K562 (cell line): ENCODE results near the gene STIM1.

Experiments used
- GATA2 ChIP-seq: sonication (generic); formaldehyde crosslinking; IDR thresholded peaks from 2 replicates; pipeline ENCODE4 v1.4.0; 2020; ENCODE audit warnings: mild to moderate bottlenecking, missing genetic modification reagents
- JUND ChIP-seq, 2 experiments: IDR thresholded peaks; 2 replicates in 1 of 2; 3 replicates in 1 of 2; pipeline ENCODE4 v1.6.1; 2011; ENCODE audit warnings: borderline replicate concordance in 2 of 2, low read depth in 2 of 2, low read length in 2 of 2, improper control_type of control experiment in 1 of 2, missing biosample characterization in 1 of 2, missing genetic modification characterization in 1 of 2, missing genetic modification reagents in 1 of 2
- NRF1 ChIP-seq, 2 experiments: fragments of 450-650 bp; IDR thresholded peaks in 1 of 2; conservative IDR thresholded peaks in 1 of 2; 2 replicates each; pipeline ENCODE4 v1.6.1; 2014; ENCODE audit warnings: mild to moderate bottlenecking in 2 of 2
- YY1 ChIP-seq, 3 experiments: IDR thresholded peaks; 2 replicates each; pipeline ENCODE4 v1.6.1; 2011; ENCODE audit warnings: low read length in 2 of 3, mild to moderate bottlenecking in 2 of 3, moderate library complexity in 2 of 3, borderline replicate concordance in 1 of 3, control low read depth in 1 of 3, low read depth in 1 of 3; ENCODE audit not compliant: insufficient read depth in 3 of 3, insufficient replicate concordance in 2 of 3, control insufficient read depth in 1 of 3, insufficient read length in 1 of 3; ENCODE audit errors: extremely low read depth in 1 of 3
- TF ChIP-seq, protein P1 (sequence below), 3 experiments: IDR thresholded peaks in 2 of 3; conservative IDR thresholded peaks in 1 of 3; 2 replicates each; pipeline ENCODE4 v1.5.1; 2011 to 2012; ENCODE audit warnings: low read length in 3 of 3, mild to moderate bottlenecking in 3 of 3, control low read depth in 2 of 3, improper control_type of control experiment in 1 of 3, inconsistent platforms in 1 of 3, low read depth in 1 of 3, mixed read lengths in 1 of 3, moderate library complexity in 1 of 3; ENCODE audit not compliant: insufficient read depth in 2 of 3

DNA sequence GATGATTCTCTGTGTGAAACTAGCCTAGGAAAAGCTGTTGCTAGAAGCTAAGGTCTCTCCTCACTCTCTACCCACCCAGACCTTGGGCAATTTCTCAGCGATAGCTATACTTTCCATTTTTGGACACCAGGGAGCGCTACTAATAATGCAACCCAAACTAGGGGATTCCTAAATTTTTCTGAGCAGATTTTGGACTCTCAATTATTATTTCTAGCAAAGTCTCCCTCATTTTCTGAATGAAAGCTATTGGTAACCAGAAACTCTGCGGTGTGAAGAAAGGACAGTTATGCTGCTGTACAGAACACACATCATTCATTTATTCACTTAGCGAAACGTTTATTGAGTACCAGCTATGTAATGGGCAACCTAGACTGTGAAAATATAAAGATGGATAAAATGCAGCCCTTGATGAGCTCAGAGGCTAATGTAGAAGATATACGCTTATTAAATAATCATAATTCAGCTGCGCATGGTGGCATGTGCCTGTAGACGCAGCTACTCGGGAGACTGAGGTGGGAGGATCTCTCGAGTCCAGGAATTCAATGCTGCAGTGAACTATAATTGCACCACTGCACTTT lies 6.1 kb upstream of the STIM1 start:
- TF ChIP-seq JUND (IDR thresholded peaks at IDR 0.05; ENCODE audit: borderline replicate concordance, low read depth, low read length): no peak
- TF ChIP-seq JUND (tag; IDR thresholded peaks at IDR 0.05; ENCODE audit: borderline replicate concordance, low read depth, low read length): no peak
- no peak for TF ChIP-seq YY1 (IDR thresholded peaks at IDR 0.05; ENCODE audit: borderline replicate concordance in 1 of 3, control insufficient read depth in 1 of 3, extremely low read depth in 1 of 3, insufficient read depth in 3 of 3, insufficient read length in 1 of 3, insufficient replicate concordance in 2 of 3, low read depth in 1 of 3, low read length in 2 of 3)
- no peak for TF ChIP-seq NRF1 (conservative IDR thresholded peaks at IDR 0.05 in 1 of 2, IDR thresholded peaks at IDR 0.05 in 1 of 2)
- TF ChIP-seq, protein P1, sequence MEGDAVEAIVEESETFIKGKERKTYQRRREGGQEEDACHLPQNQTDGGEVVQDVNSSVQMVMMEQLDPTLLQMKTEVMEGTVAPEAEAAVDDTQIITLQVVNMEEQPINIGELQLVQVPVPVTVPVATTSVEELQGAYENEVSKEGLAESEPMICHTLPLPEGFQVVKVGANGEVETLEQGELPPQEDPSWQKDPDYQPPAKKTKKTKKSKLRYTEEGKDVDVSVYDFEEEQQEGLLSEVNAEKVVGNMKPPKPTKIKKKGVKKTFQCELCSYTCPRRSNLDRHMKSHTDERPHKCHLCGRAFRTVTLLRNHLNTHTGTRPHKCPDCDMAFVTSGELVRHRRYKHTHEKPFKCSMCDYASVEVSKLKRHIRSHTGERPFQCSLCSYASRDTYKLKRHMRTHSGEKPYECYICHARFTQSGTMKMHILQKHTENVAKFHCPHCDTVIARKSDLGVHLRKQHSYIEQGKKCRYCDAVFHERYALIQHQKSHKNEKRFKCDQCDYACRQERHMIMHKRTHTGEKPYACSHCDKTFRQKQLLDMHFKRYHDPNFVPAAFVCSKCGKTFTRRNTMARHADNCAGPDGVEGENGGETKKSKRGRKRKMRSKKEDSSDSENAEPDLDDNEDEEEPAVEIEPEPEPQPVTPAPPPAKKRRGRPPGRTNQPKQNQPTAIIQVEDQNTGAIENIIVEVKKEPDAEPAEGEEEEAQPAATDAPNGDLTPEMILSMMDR (IDR thresholded peaks at IDR 0.05 in 2 of 3, conservative IDR thresholded peaks at IDR 0.05 in 1 of 3; ENCODE audit: insufficient read depth in 2 of 3, low read depth in 1 of 3, low read length in 3 of 3): peak; percentile 72 to 82 (median 78)
- no peak for TF ChIP-seq GATA2
